T1000 (cell line): ENCODE data around the gene ACACA.

Source experiments
- DNase-seq: peaks from one replicate; lab custom pipeline; 2025; ENCODE audit warnings: mixed read lengths; lab: John Stamatoyannopoulos, UW

Gene ACACA

DNA sequence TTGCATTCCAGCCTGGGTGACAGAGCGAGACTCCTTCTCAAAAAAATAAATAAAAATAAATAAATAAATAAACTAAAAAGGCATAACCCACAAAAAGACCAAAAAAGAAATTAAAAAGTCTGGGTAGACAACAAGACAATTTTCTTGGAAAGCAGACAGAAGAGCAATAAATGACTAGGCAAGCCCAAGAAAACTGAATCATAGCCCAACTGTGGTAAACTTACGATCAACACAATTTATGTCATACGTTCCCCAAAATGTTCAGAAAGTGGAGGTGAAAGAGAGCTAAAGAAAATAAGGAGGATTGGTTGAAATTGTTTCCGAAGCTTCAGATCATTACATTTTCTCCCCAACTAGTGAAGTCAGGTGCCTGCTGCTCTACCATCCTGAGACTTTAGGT lies 62.1 kb downstream of the ACACA start:
- no peak for DNase-seq

DNA sequence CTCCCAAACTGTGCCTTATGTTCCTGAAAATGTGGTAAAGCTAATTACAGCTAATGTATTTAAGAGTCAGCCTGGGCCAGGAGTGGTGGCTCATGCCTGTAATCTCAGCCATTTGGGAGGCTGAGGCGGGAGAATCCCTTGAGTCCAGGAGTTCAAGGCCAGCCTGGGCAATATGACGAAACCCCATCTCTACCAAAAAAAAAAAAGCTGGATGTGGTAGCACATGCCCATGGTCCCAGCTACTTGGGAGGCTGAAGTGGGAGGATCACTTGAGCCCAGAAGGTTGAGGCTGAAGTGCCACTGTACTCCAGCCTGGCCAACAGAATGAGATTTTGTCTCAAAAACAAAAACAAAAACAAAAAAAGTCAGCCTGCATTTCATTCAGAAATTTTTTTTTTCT lies 64.0 kb downstream of the ACACA start:
- no peak for DNase-seq

DNA sequence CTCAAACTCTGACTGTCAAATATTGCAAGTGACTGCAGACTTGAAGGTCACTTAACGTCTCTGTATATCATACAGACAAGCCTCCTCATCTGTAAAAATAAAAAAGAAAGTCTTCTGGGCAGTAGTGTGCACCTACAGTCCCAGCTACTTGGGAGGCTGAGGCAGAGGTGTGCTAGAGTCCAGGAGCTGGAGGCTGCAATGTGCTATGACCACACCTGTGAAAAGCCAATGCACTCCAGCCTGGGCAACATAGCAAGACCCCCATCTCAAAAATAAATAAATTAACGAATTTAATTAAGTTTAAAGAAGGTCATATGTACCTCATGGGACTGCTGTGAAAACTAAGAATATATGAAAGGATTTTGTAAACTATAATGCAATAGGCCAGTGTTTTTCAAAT lies 65.8 kb downstream of the ACACA start:
- no peak for DNase-seq

DNA sequence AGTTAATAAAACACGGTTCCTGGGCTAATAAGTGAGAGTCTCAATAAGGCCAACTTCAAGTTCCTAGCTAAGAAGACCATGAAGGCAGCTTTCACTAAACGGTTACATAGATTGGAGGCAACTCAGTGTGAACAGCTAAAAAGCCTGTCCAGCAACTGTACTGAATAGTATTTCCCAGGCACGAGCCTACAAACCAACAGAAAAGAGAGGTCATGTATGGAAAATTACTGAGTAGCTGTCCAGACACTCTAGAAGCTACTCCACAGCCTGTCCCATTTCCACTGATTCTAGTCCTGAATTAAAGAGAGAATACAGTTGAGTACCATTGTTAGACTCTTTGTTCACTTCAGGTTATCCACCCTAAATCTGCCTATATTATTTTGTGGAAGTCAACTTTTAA lies 67.3 kb downstream of the ACACA start:
- DNase-seq, result no peak

DNA sequence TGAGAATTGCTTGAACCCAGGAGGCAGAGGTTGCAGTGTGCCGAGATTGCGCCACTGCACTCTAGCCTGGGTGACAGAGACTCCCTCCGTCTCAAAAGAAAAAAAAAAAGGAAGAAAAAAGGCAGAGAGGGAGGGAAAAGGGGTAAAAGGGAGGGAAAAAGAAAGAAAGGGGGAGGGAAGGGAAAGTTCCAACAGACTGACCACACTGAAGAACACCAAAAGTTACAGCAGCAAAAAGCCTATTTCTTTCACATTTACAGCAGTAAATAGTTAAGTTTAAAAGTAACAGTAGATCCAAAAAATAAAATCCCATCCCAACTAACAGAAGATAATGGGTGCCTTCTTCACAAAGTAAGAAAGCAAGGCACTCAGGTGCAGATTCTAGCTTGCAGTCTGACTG lies 67.8 kb downstream of the ACACA start:
- DNase-seq, result no peak

DNA sequence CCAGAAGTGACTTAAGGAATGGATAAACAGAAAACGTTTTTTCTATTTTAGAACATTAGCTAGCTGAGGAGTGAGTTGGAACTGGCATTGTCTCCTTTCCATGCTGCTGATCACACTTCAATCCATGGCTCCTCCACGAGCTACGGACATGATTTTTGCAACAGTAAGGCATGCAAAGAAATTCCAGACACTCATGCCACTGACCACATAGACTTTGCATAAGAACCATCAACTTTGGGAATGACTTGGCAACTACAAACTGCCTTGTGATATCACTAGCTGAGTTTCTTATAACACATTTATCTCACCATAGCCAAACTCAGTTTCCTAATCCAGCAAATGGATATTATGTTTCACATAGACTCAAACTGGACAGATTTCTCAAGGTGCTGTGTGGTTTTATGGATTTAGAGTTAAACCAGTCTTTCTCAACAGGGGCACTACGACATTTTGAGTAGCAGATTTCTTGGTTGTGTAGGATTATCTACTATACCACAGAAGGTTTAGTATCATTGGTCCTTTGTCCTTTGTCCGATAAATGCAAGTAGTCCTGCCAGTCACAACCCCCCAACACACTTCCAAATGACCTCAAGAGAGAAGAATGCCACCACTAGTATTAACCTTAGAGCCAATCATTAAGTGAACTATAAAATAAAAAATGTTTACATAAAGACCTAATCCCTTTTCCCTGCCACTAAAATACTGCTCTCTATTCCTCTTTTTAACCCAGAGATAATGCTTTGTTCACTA lies 79.1 kb downstream of the ACACA start:
- DNase-seq, result no peak

DNA sequence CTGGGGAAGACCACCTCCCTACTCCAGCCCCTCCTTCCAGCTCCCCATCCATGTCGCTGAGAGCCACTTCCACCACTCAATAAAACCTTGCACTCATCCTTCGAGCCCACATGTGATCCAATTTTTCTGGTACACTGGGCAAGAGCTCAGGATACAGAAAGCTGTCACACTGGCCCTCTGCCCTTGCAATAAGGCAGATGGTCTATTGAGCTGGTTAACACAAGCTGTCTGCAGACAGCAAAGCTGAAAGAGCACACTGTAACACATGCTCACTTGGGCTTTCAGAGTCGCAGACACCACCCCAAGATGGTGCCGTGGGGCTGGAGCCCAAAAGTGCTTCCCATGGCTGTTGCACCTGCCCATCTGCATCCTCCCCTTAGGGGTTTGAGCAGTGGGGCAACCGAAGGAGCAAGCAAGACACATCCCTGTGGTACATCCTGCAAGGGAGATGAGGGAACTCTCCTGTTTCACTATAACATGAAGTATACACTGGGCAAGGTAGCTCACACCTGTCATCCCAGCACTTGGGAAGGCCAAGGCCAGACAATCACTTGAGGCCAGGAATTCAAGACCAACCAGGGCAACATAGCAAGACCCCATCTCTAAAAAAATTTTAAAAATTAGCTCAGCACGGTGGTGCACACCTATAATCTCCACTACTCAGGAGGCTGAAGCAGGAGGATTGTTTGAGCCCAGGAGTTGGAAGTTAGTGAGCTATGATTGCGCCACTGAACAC lies 83.6 kb downstream of the ACACA start:
- no peak for DNase-seq

DNA sequence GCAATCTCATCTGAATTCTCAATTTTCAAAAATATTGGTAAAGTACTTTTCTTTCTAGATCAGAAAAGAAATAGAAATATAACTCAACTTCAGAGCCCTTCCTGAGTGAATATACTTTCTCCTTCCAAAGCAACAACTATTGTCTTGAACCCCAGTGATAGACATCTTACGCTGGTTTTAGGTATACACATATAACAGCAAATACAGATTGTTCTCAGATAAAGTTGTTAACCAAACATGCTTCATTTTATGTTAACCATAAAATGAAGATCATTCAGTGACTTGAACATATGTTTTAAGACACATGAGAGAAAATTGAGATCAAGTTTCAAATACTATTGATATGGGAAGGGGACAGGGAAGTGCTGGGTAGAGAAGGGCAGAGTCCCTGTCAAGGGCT lies 84.5 kb downstream of the ACACA start:
- DNase-seq, result no peak

DNA sequence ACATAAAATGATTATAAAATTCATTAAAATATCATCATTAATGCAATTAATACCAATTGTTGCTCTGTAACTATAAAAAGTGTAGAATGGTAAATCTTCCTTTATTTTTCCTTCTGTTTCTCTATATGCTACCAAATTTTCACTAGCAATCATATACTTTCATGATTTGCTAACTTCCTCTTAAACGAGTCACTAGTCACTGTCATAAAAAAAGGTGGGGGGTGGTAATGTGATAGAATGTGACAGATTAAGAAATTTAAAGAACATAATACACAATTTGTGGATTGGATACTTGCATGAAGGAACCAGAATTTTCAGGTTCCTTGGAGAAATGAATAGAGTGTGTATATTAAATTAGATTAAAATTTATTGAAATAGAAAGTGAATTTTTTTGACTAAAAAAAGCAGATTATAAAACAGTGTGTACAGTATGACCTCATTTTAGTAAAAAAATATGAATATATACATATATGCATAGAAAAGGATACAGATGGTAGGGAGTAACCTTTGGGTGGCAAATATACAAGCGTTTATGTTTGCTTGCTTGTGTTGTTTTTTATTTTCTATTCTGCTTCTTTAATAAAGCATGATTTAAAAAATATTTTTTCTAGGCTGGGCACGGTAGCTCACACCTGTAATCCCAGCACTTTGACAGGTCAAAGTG lies 87.6 kb downstream of the ACACA start:
- no peak for DNase-seq

DNA sequence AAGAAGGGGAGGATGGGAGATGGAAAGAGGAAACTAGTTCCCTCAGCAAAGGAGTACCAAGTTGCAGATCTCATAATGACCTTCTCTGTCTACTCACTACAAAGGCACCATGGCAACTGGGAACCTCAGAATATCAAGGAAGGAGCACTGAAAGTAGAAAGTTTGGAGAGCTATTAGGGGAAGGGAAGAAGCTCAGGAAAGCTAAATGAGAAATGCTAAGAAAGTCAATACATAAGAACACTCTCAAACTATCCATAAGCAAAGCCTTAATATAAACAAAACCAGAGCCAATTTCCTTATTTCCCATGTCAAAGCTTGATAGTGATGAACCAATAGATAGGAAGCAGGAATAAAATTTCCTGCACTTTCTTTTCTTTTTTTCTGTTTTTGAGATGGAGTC lies 88.8 kb downstream of the ACACA start:
- DNase-seq, result no peak

DNA sequence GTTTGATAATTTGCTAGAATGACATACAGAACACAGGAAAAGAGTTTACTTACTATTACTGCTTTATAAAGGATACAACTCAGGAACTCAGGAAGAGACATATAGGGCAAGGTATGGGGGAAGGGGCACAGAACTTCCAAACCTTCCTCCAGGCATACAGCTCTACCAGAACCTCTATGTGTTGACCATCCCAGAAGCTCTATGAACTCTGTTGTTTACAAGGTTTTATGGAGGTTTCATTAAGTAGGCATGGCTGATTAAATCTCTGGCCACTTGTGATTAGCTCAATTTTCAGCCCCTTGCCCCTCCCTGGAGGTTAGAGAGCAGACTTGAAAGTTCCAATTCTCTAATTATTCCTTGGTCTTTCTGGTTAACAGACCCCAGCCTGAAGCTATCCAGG lies 91.0 kb downstream of the ACACA start:
- no peak for DNase-seq

DNA sequence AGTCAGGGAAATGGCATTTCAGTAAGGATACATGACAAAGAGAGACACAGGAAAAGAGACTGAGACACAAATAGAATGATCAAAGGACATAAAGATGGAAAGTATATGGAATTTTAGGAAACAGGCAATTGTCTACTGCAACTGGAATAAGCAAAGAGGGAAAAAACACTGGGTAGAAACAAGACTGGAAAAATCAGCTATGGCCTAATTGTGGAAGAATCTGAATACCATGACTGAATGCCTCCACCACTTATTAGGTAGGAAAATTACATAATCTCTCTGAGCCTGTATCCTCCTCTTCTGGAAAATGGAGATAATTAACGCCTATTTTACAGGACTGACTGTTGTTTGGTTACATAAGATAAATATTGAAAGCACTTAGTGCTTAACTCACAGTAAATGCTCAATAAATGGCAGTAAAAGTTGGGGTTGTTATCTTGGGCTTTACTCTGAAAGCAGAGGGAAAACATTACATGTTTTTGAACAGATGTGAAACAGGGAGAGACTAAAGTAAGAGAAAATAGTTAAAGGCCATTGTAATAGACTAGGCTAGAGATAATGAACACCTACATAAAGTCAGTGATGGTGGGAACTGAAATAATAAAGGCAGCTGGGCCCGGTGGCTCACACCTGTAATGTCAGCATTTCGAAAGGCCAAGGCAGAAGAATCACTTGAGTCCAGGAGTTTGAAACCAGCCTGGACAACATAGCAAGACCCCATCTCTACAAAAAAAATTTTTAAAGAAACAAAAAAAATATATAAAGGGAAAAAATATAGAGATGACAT lies 94.3 kb downstream of the ACACA start:
- DNase-seq, result no peak

DNA sequence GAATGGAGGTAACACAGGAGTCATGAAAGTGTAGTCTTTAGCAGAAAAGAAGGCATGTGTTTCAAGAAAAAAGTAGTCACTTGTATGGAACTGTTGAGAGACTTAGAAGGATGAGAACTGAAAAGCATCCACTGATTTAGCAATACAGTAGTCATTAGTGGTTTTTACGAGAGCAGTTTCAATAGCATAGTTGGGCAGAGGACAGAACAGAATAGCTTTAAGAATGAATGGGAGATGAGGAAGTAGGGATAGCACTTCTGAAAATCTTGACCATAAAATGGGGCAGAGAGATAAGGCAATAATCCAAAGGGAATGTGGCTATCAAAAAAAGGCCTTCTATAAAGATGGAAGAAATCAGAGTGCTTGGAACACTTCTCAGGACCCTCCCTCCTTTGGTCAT lies 95.7 kb downstream of the ACACA start:
- no peak for DNase-seq

DNA sequence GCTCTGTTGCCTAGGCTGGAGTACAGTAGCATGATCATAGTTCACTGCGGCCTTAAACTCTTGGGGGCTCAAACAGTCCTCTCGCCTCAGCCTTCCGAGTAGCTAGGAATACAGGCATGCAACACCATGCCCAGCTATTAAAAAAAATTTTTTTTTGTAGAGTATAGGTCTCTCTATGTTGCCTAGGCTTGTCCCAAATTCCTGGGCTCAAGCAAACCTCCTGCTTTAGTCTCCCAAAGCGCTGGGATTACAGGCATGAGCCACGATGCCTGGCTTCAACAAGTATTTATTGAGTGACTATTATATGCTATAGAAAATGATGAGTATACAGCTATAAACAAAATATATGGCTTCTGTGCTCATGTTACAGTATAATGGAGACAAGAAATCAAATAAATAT lies 97.6 kb downstream of the ACACA start:
- DNase-seq, result no peak

DNA sequence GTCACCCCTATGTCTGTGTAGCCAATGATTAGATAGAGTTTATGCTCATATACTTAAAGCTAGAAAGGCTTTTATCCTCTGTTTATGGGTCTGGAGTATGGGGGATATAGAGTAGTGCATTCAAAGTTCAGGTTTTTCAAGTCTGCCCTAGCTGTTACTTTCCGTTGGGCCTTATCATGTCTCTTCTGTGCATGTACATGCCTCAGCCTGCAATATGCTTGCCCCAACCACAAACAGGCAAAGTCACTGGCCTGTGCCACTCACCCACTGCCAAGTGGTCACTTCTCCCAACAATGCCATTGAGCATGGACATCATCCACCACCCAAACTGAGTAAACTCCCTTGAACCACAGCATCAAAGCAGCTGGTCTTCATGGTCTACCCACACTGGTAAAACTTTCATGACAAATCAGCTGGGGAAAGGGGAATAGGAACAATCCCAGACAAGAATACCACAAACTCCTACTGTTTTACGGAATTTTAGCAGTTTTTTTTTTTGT lies 101.2 kb downstream of the ACACA start:
- no peak for DNase-seq

DNA sequence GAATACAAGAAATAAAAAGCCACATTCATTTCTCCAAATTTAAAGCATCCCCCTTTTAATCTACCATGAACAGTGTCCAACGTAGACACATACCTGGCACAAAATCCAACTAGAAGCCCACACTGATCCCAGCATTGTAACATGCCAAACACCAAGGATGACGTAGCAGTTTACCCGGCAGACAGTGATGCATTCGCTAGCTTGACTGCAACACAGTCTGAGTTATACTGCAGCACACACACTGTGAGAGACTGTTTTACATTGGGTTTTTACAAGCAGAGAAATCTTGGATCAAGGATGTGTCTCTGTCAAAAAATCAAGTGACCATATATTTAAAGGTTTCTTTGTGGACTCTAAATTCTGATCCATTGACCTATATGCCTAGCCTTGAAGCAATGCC lies 105.3 kb downstream of the ACACA start:
- no peak for DNase-seq

DNA sequence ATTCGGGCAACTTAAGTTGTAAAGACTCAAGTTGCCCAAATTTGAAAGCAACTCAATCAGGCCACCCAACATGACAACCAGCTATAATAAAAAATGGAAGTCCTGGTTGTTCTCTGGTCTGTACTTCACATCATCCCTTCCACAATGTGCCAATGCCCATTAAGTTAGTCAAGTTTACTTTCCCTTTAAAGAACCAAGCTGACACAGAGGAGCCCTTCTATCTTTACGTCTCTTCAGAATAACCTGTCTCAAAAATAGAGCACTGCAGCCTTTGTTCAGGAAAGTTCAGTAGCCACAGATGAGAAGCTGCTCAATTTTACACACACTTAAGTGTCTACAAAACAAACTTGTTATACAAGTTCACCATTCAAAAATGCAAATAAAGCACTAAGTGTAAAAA lies 106.0 kb downstream of the ACACA start:
- no peak for DNase-seq

DNA sequence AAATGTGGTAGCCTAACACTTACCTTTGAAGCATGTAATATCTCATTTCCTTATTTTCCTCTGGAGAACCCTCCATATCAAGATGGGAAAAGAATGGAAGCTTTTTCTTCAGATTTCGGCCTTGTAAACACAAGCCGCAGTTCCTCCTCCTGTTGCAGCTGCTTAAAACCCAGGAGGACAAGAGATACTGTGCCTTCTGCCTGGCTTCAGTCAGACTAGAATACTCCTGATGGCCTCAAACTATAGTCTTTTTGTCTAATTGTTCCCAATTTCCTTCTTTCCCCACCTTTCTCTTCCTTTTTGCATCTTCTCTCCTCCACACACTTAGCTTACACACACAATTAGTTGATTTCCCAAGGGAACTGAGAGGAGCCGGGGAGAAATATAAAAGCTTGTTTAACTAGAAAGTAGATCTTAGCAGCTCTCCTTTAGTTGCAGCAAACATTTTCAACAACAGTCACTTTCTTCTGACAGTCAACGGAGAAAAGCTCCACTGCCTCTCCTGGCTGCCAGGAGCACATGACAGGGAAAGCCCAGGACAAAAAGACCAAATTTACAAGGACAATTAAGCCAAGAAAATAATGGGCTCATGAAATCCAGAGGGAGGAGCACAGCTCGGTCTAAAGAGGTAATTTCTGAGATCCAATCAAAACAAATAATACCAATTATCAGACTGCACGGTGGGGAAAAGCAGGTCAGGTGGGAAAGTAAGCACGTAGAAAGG lies 107.2 kb downstream of the ACACA start:
- DNase-seq, result no peak

DNA sequence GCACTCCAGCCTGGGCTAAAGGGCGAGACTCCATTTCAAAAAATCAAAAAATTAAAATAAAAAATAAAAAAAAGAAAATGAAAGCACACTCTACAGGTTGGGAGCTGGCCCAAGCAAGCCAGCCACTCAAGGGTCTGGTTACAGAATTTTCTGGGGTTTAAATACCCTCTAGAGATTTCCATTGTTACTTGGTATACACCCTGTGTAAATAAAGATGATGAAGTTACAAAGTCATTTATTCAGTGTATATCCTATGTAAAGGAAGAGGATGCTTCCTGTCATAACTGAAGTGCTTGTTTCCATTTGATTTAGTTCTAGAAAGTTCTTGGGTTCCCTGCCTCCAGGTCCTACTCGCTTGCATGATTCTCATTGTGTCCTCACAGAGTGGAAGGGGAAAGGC lies 110.7 kb downstream of the ACACA start:
- DNase-seq, result no peak

DNA sequence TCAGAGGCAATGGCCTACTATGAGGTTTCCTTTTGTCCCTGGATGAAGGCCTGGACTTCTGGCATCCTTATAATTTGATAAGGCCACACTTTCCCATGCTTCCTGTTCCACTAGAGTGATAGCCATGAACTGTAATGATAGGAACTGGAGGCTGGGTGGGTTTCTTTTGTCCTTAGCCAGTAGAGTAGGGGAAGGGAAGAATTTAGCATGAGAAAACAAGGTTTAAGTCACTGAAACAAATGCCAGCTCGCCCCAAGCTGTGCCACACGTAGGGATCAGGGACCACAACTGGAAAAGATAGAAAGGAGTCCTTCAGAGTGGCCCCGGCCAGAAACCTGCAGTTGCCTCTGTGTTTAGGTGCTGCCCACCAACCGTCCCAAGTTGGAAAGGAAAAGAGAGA lies 111.7 kb downstream of the ACACA start:
- DNase-seq, result no peak

DNA sequence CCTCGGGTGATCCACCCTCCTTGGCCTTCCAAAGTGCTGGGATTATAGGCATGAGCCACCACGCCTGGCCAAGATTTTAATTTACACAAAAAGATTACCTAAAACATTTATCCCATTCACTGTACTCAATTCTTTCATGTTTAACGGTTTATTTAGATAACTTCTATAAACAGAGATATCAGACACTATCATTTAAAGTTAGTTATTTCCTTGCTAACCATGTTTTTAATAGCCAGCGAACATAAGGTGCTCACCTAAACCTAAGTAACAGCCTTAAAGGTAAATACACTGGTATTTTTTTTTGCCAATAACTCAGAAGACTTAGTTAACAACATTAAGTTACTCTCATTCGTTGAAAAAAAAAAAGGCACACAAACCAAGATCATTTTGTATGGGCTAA lies 112.9 kb downstream of the ACACA start:
- no peak for DNase-seq
